22Rv1 (cell line): Measurements from ENCODE around the gene GADL1.

Source experiments
- CTCF ChIP-seq: fragments of 450-650 bp; IDR thresholded peaks from 2 replicates; pipeline ENCODE4 v1.5.1; 2017; ENCODE audit warnings: mild to moderate bottlenecking
- ZFX ChIP-seq: fragments of 450-650 bp; IDR thresholded peaks from 2 replicates; pipeline ENCODE4 v1.6.1; 2017; ENCODE audit warnings: antibody characterized with exemption, borderline replicate concordance

- TF ChIP-seq CTCF: no peak
- TF ChIP-seq ZFX: no peak
Observed at GRCh38 chr3:30741889-30742288, 152.6 kb downstream of the GADL1 start.
